Measurements from ENCODE around the gene PAPLN.

GRCh38 chr14:73238424-73238852 lies 1.1 kb downstream of the PAPLN start:
- TF ChIP-seq CTCF (IDR thresholded peaks at IDR 0.05; ENCODE audit: poor library complexity), result no peak
- no peak for TF ChIP-seq EZH2 (IDR thresholded peaks at IDR 0.05; ENCODE audit: borderline replicate concordance)

All from hepatocyte (in vitro differentiated cells).